Measurements from ENCODE around the gene SGK1. TPM values are rescaled to one million over a fixed set of nuclear protein-coding genes. Genes with fewer than 3 reads are reported as not detected.
A peak's percentile ranks its signal among the peaks of the same experiment; 100 is the strongest.

SGK1 gene
- total and polyA plus RNA-seq, 10 of the 15 experiments (the other 5 are each of a cell fraction or from before 2014, with no cell fraction given) = 0.62 to 5.1 (median 2.9) TPM

DNA sequence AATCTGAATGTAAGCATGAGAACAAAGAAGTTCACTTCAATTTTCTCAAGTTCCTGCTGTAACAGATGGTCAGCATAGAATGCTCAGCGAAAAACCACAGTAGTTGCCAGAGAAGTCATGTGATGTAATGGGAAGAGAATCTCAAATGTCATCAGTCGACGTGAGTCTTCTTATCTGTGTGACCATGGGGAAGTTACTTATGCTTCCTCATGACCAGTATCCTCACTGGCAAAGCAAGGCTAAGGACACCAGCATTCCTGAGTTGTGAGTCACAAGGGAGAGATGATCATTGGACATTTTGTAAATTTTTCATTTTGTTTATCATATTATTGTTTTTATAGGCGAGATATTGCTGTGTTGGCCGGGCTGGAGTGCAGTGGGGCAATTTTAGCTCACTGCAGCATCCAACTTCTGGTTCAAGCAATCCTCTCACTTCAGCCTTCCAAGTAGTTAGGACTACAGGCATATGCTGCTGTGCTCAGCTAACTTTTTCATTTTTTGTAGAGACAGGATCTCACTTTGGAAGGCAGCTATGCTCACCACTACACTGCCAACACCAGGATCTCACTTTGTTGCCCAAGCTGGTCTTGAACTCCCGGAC, 21.9 kb downstream of the SGK1 start:
- no peak overlapping the region for H2AFZ ChIP-seq (ENCODE audit: control insufficient read depth, low read depth, low read length)
- TF ChIP-seq RAD51 (IDR thresholded peaks at IDR 0.05) (peak; percentile 56), ATF7 (IDR thresholded peaks at IDR 0.05; ENCODE audit: low read depth) (no peak), SUZ12 (IDR thresholded peaks at IDR 0.05; ENCODE audit: unreplicated experiment) (no peak), CREB1 (IDR thresholded peaks at IDR 0.05; ENCODE audit: low read depth) (0 out of 2 replicates have a peak, but pooled peaks have one; percentile 26), RUNX3 (IDR thresholded peaks at IDR 0.05; ENCODE audit: low read length) (peak; percentile 59)
- ATAC-seq = peak; percentile 56; the same call in 2 of the 3 replicates
- H3K9ac ChIP-seq (ENCODE audit: control insufficient read depth, insufficient read depth, low read length) = no peak overlapping the region
- ChIA-PET RAD21 (ENCODE audit: unreplicated experiment) (no interaction called here), POLR2A (interaction anchor here (0.5 to 0.6 kb wide), 2 partner anchors 60 to 91 kb away, joined by 3 read pairs; no protein-coding TSS in a partner anchor), CTCF (no interaction called here), SMC1A (ENCODE audit: uncharacterized antibody, unreplicated experiment) (interaction anchor here (0.7 kb wide), 1 partner anchor 13 kb away, joined by 4 read pairs; no protein-coding TSS in a partner anchor)
- no peak overlapping the region for H3K4me2 ChIP-seq (ENCODE audit: control insufficient read depth, insufficient read depth)
- no peak for DNase-seq (ENCODE audit: low read depth, low spot score)
- no peak for FAIRE-seq
- no peak overlapping the region for H3K4me3 ChIP-seq
- no TSS peak for BruUV-seq (replicated peaks)
- WGBS (ENCODE audit: insufficient coverage, insufficient replicate concordance, low lambda C conversion rate, missing lambda C conversion rate) = 40% methylated on average over 6 of the region's 6 CpGs
- H3K9me3 ChIP-seq (replicated peaks; ENCODE audit: control insufficient read depth, insufficient read depth, low read length) = no peaks in the 10 kb centered on the region
- no peaks in the 10 kb centered on the region for H3K4me1 ChIP-seq (ENCODE audit: control insufficient read depth, insufficient read depth, low read length)
- H4K20me1 ChIP-seq (ENCODE audit: control insufficient read depth, insufficient read depth) = no peaks in the 10 kb centered on the region
- in situ Hi-C loops (cut with MboI) (no loop called here), intact Hi-C loops (cut with micrococcal nuclease; ENCODE audit: unreplicated experiment) (no loop called here)
- H3K79me2 ChIP-seq (ENCODE audit: control insufficient read depth, insufficient read depth, low read length) = no peaks in the 10 kb centered on the region
- H3K27me3 ChIP-seq (replicated peaks in 1 of 2; ENCODE audit: control insufficient read depth in 2 of 2, insufficient read depth in 2 of 2, low read length in 1 of 2) = no peaks in the 10 kb centered on the region
- no peaks in the 10 kb centered on the region for H3K36me3 ChIP-seq (ENCODE audit: control insufficient read depth in 2 of 2, insufficient read depth in 2 of 2, low read length in 1 of 2)
- H3K27ac ChIP-seq (ENCODE audit: control insufficient read depth, insufficient read depth) = no peak overlapping the region

DNA sequence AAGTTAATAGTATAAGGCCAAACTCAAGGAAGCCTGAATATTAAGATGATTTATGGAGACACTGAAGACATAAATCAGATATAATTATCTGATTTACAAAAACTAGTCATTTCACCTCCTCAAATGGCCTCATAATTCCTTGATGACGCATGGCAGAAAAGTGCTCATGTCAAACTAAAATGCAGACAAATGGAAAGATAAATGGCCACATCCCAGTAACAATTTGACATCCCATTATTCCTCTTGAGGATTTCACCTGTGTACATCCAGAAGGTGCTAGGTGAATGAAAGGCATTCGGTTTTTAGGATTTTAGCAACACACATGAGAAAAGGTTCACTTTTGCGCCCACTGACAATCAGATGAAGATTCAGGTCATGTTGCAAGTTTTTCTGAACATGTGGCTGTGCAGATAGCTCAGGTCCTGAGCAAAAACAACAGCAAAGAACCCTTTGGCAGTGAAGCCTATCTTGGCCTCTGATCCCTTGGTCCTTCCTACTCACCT, 24.2 kb downstream of the SGK1 start:
- H3K9ac ChIP-seq (ENCODE audit: control insufficient read depth, insufficient read depth, low read length) = no peak overlapping the region
- no peak overlapping the region for H3K27ac ChIP-seq (ENCODE audit: control insufficient read depth, insufficient read depth)
- no peak for ATAC-seq
- ChIA-PET CTCF (no interaction called here), POLR2A (no interaction called here), RAD21 (ENCODE audit: unreplicated experiment) (no interaction called here), SMC1A (ENCODE audit: uncharacterized antibody, unreplicated experiment) (no interaction called here)
- no peak for DNase-seq (ENCODE audit: low read depth, low spot score)
- H3K36me3 ChIP-seq (ENCODE audit: control insufficient read depth in 2 of 2, insufficient read depth in 2 of 2, low read length in 1 of 2) = no peaks in the 10 kb centered on the region
- H3K27me3 ChIP-seq (replicated peaks in 1 of 2; ENCODE audit: control insufficient read depth in 2 of 2, insufficient read depth in 2 of 2, low read length in 1 of 2) = no peaks in the 10 kb centered on the region
- in situ Hi-C loops (cut with MboI) (no loop called here), intact Hi-C loops (cut with micrococcal nuclease; ENCODE audit: unreplicated experiment) (no loop called here)
- no peaks in the 10 kb centered on the region; the same call in 2 of the 3 replicates for H3K9me3 ChIP-seq (replicated peaks; ENCODE audit: control insufficient read depth, insufficient read depth, low read length)
- TF ChIP-seq ZNF207 (IDR thresholded peaks at IDR 0.05; ENCODE audit: borderline replicate concordance) (no peak), SRF (IDR thresholded peaks at IDR 0.05; ENCODE audit: low read depth in 2 of 2, low read length in 2 of 2) (no peak), EED (IDR thresholded peaks at IDR 0.05; ENCODE audit: low read depth) (no peak), ZNF217 (IDR thresholded peaks at IDR 0.05) (no peak), WRNIP1 (IDR thresholded peaks at IDR 0.05; ENCODE audit: borderline replicate concordance, low read depth, low read length) (no peak)
- TF ChIP-seq, protein P1, sequence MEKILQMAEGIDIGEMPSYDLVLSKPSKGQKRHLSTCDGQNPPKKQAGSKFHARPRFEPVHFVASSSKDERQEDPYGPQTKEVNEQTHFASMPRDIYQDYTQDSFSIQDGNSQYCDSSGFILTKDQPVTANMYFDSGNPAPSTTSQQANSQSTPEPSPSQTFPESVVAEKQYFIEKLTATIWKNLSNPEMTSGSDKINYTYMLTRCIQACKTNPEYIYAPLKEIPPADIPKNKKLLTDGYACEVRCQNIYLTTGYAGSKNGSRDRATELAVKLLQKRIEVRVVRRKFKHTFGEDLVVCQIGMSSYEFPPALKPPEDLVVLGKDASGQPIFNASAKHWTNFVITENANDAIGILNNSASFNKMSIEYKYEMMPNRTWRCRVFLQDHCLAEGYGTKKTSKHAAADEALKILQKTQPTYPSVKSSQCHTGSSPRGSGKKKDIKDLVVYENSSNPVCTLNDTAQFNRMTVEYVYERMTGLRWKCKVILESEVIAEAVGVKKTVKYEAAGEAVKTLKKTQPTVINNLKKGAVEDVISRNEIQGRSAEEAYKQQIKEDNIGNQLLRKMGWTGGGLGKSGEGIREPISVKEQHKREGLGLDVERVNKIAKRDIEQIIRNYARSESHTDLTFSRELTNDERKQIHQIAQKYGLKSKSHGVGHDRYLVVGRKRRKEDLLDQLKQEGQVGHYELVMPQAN (conservative IDR thresholded peaks at IDR 0.05) = no peak
- TF ChIP-seq, protein P2, sequence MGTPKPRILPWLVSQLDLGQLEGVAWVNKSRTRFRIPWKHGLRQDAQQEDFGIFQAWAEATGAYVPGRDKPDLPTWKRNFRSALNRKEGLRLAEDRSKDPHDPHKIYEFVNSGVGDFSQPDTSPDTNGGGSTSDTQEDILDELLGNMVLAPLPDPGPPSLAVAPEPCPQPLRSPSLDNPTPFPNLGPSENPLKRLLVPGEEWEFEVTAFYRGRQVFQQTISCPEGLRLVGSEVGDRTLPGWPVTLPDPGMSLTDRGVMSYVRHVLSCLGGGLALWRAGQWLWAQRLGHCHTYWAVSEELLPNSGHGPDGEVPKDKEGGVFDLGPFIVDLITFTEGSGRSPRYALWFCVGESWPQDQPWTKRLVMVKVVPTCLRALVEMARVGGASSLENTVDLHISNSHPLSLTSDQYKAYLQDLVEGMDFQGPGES (IDR thresholded peaks at IDR 0.05) = no peak
- no peak for FAIRE-seq
- WGBS (ENCODE audit: insufficient coverage, insufficient replicate concordance, low lambda C conversion rate, missing lambda C conversion rate) = 56% methylated on average over 3 of the region's 3 CpGs
- no peaks in the 10 kb centered on the region for H4K20me1 ChIP-seq (ENCODE audit: control insufficient read depth, insufficient read depth)
- peaks cover 4% of the 10 kb centered on the region for H3K4me1 ChIP-seq (ENCODE audit: control insufficient read depth, insufficient read depth, low read length)
- H3K4me3 ChIP-seq = no peak overlapping the region
- BruUV-seq (replicated peaks) = no TSS peak
- no peak overlapping the region for H3K4me2 ChIP-seq (ENCODE audit: control insufficient read depth, insufficient read depth)
- H3K79me2 ChIP-seq (ENCODE audit: control insufficient read depth, insufficient read depth, low read length) = no peaks in the 10 kb centered on the region
- H2AFZ ChIP-seq (ENCODE audit: control insufficient read depth, low read depth, low read length) = no peak overlapping the region
